IPS DF 6.9 (cell line): ENCODE results near the gene THEM5.

Experiments used
- DNase-seq: peaks from one replicate; pipeline ENCODE4 v3.0.0-alpha.2; 2013; ENCODE audit warnings: low read depth, low spot score
- H3K27ac ChIP-seq: one replicate; pipeline ENCODE4 v1.5.1; 2013; ENCODE audit warnings: low read length, control low read depth
- H3K27me3 ChIP-seq: 2 replicates; pipeline ENCODE4 v1.6.1; 2013; ENCODE audit warnings: mild to moderate bottlenecking, low read length; ENCODE audit not compliant: control insufficient read depth, insufficient read depth
- H3K36me3 ChIP-seq: 2 replicates; pipeline ENCODE4 v1.6.1; 2013; ENCODE audit warnings: low read length; ENCODE audit not compliant: control insufficient read depth, insufficient read depth
- H3K4me1 ChIP-seq: 2 replicates; pipeline ENCODE4 v1.6.1; 2013; ENCODE audit warnings: low read length; ENCODE audit not compliant: control insufficient read depth, insufficient read depth
- H3K4me3 ChIP-seq: 2 replicates; pipeline ENCODE4 v1.5.1; 2013; ENCODE audit warnings: mild to moderate bottlenecking, low read length
- H3K9me3 ChIP-seq: 2 replicates; pipeline ENCODE4 v1.6.1; 2013; ENCODE audit warnings: low read length, inconsistent platforms; ENCODE audit not compliant: control insufficient read depth, insufficient read depth
- WGBS: extraction: QIAGEN DNeasy Blood & Tissue Kit; methylation state at CpG from one replicate; pipeline ENCODE4 v1.1.7; 2013; ENCODE audit warnings: mixed read lengths, missing lambda C conversion rate; ENCODE audit not compliant: insufficient read length, insufficient coverage; 5-methylcytosine and 5-hydroxymethylcytosine counted together

Gene THEM5

GRCh38 chr1:151802372-151802771 is 51.1 kb downstream of the THEM5 start:
- DNase-seq: no peak
- no peaks in the 10 kb centered on the region; the same call in 1 of the 2 replicates for H3K4me1 ChIP-seq

GRCh38 chr1:151801846-151802245 is 51.7 kb downstream of the THEM5 start:
- Histone ChIP-seq H3K4me3 (no peak overlapping the region), H3K4me1 (no peaks in the 10 kb centered on the region; the same call in 1 of the 2 replicates), H3K27me3 (no peaks in the 10 kb centered on the region), H3K27ac (no peak overlapping the region), H3K9me3 (no peaks in the 10 kb centered on the region; the same call in 1 of the 2 replicates), H3K36me3 (no peaks in the 10 kb centered on the region)
- no peak for DNase-seq
- no CpG with 5 or more reads among the region's 7 CpGs for WGBS

More at GRCh38 chr1:151802372-151802771, 51.1 kb downstream of the THEM5 start:
- no peaks in the 10 kb centered on the region for H3K27me3 ChIP-seq
- H3K4me3 ChIP-seq: no peak overlapping the region
- no peaks in the 10 kb centered on the region for H3K36me3 ChIP-seq
- no peak overlapping the region for H3K27ac ChIP-seq
- no peaks in the 10 kb centered on the region; the same call in 1 of the 2 replicates for H3K9me3 ChIP-seq
- no CpG with 5 or more reads among the region's 5 CpGs for WGBS

- WGBS: no CpG with 5 or more reads among the region's 12 CpGs
- Histone ChIP-seq H3K36me3 (no peaks in the 10 kb centered on the region), H3K27me3 (no peaks in the 10 kb centered on the region), H3K4me3 (no peak overlapping the region), H3K9me3 (no peaks in the 10 kb centered on the region; the same call in 1 of the 2 replicates), H3K4me1 (no peaks in the 10 kb centered on the region; the same call in 1 of the 2 replicates), H3K27ac (no peak overlapping the region)
- DNase-seq: no peak
Measured at GRCh38 chr1:151801310-151801820, 52.1 kb downstream of the THEM5 start.

- Histone ChIP-seq H3K27me3 (no peaks in the 10 kb centered on the region), H3K9me3 (no peaks in the 10 kb centered on the region; the same call in 1 of the 2 replicates), H3K36me3 (no peaks in the 10 kb centered on the region), H3K27ac (no peak overlapping the region), H3K4me1 (no peaks in the 10 kb centered on the region; the same call in 1 of the 2 replicates), H3K4me3 (no peak overlapping the region)
- no peak for DNase-seq
- no CpG with 5 or more reads among the region's 8 CpGs for WGBS
Measured at GRCh38 chr1:151800830-151801229, 52.7 kb downstream of the THEM5 start.

GRCh38 chr1:151799179-151800022 is 54.1 kb downstream of the THEM5 start:
- Histone ChIP-seq H3K27ac (no peak overlapping the region), H3K27me3 (no peaks in the 10 kb centered on the region), H3K9me3 (no peaks in the 10 kb centered on the region; the same call in 1 of the 2 replicates), H3K36me3 (no peaks in the 10 kb centered on the region), H3K4me3 (no peak overlapping the region), H3K4me1 (no peaks in the 10 kb centered on the region; the same call in 1 of the 2 replicates)
- WGBS: no CpG with 5 or more reads among the region's 9 CpGs
- no peak for DNase-seq

- Histone ChIP-seq H3K36me3 (no peaks in the 10 kb centered on the region), H3K9me3 (no peaks in the 10 kb centered on the region; the same call in 1 of the 2 replicates), H3K4me1 (no peaks in the 10 kb centered on the region; the same call in 1 of the 2 replicates), H3K27ac (no peak overlapping the region), H3K4me3 (no peak overlapping the region), H3K27me3 (no peaks in the 10 kb centered on the region)
- DNase-seq: no peak
- 100% methylated on average over 1 of the region's 5 CpGs for WGBS
Measured at GRCh38 chr1:151798571-151798970, 54.9 kb downstream of the THEM5 start.
